HG02759 (cell line): ENCODE data around the gene BEAN1.

ENCODE experiments used
- ATAC-seq: cut with Tn5 transposase; IDR thresholded peaks from one replicate; pipeline ENCODE4 v1.9.1; 2021; ENCODE audit warnings: mild to moderate bottlenecking, moderate library complexity; ENCODE audit not compliant: unreplicated experiment

The BEAN1 gene

DNA sequence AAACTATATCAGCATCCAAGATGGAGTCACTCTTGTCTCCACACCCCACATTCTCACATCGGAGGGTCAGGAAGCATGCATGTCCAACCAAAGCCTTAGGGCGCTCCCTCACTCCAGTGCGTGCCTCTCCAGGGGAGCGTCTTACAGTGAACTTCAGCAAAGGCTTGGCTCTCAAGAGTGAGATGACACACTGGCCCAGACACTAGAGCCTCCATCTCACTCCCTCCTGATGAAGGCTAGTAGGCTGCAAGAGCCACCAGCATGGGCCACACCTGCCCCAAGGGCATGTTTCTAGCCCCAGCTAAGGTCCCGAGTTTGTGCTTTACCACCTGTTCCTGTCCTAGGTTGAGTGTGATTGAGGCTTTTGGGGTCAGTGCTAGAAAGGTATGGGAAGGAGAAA is 40.5 kb downstream of the BEAN1 start:
- no peak for ATAC-seq

DNA sequence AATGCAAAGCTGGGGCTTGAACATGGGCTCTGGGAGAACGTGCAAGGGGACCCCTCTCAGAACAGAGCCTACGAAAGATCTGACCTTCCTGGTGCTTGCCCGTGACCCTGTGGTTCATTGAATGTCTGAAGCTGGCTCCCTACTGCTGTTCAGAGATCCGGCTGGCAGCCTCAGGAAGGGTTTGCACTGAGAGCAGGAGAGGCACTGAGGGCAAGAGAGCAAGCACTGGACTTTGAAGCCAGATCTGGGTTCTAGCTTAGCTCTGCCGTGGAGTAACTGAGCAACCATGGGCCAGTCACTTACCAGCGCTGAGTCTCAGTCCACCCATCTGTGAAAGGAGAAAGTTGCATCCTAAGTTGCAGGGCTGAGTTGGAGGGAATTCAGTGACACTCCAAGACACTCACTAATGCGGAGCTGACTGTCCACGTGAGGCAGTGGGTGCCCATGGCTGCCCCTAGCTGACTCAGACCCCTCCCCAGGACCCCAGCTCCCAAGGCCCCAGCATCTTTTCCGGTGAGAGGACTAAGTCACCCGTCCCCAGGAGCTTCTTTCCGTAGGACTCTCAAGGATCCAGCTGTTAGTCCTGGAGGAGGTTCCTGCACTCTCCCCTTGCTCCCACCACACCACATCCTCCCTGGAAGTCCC is 41.3 kb downstream of the BEAN1 start:
- no peak for ATAC-seq

DNA sequence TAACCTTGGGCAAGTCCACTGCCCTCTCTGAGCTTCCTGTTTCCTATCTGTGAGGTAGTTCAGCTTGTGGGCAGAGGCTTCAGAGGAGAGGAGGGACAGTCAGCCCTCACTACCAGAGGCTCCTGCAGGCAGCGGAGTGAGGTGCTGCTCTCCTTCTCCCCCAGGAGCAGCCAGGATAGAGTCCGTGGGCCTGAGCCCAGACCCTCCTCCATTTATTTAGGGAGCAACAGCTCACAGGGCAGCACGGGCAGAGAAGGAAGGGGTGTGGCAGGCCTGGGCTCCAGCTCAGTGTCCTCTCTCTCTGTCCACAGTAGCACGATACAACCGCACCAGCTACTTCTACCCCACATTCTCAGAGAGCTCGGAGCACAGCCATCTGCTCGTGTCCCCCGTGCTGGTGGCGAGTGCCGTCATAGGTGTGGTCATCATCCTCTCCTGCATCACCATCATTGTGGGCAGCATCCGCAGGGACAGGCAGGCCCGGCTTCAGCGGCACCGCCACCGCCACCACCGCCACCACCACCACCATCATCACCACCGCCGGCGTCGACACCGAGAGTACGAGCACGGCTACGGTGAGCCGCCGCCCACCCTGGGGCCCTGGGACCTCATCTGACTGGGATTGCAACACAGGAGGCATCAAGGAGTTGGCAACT is 42.3 kb downstream of the BEAN1 start:
- ATAC-seq: no peak

DNA sequence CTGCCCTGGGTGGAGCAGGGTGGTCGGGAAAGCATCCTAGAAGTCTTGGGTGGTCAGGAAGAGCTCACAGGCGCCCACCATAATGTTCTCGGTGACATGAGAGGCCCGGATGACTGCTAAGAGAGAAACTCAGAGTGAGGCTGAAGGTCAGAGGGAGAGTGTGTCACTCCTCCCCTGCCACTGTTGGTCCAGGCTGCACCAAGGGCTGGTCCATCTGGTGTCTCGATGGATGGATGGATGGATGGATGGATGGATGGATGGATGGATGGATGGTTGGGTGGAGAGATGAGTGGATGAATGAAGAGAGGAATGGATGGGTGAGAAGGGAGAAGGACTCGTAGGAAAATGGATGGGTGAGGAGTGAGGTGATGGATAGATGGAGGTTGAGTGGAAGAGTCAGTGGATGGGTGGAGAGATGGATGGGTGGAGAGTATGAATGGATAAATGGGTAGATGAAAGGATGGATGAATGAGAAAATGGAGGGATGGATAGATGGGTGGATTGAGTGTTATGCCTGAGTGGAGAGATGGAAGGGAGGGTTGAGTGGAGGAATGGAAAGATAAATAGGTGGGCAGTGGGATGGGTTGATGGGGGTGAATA is 43.0 kb downstream of the BEAN1 start:
- no peak for ATAC-seq

DNA sequence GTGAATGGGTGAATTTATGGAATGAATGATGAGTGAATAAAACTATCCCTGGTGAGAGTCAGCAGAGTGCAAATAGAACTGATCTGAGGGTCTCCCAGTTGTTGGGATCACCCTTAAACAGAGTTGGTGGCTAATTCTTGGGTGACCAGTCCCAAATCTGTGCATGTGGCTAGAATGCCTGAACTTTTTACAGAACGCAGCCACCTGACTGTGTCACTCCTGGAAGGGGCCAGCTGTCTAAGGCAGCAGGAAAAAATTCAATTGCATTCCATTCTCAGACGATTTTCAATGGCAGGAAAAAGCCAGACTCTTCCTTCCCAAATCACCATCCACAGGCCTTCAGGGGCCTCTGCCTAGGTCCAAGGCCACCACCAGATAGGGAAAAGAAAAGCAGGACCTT is 43.5 kb downstream of the BEAN1 start:
- ATAC-seq: no peak

DNA sequence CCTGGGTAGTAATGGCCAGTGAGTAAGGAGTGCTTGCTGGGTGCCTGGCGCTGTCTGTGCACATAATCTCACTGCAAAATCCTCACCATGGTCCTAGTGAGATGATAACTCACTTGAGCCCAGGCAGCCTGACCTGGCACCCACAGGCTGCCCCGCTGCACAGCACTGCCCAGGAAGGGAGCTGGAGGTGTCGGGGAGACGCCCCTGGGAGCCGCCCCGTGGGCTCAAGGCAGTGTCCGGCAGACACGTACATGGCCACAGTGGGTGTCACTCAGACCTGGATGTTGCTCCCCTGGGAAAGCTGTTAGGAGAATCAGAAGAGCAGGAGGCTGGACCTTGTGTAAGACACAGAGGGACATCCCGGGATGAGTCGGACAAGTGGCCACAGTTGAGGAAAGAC is 44.2 kb downstream of the BEAN1 start:
- ATAC-seq: no peak

DNA sequence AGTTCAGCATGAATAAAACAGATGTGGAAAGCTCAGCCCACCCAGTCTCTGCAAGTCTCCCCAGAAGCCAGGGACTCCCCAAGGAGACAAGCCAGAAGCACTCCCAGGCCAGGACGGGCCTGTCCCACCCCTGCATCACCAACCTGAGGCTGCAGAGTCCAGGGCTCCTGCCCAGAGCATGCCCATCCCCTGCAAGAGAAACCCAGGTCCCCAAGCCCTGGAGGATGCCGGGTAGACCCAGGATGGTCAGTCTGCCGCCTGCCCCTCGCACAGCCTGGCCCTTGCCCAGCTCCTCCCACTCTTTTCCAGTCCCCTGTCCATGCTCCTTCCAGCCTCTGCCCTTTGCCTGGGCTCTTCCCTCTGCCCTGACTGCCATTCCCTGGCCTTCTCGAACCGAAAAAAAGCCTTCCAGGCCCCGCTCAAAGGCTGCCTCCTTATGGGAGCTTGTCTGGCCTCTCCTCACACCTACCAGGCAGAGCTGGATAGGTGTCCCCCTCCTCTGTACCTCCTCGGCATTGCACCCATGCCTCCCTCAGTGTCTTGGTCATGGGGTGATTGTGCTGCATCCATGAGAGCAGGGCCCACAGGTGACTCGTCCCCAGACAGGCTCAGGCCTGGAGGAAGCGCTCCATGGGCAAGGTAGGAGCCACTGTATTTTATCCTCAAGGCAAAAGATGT is 44.8 kb downstream of the BEAN1 start:
- no peak for ATAC-seq

DNA sequence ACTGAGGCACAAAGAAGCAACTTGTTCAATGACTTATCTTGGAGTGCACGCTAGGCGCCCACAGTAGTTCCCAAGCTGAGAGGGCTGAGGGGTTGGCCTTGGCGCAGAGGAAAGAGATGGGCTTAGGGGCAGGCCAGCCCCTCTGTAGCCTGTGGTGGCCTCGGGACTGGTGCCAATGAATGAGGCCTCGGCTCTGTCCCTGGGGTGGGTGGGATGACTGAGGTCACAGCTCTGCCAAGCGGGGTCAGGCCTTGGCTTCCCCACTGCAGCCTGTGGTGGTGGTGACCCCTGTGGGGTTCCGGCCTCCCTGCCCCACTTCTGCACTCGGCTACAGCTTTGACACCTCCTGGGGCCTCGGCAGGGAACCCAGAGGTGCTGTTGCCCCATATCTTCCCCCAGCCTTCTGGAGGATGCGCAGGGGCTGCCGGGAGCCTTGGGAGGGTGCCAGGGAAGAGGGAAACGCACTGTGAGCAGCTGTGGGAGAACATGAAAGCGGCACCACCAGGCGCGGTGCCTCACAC is 46.0 kb downstream of the BEAN1 start:
- ATAC-seq: no peak

DNA sequence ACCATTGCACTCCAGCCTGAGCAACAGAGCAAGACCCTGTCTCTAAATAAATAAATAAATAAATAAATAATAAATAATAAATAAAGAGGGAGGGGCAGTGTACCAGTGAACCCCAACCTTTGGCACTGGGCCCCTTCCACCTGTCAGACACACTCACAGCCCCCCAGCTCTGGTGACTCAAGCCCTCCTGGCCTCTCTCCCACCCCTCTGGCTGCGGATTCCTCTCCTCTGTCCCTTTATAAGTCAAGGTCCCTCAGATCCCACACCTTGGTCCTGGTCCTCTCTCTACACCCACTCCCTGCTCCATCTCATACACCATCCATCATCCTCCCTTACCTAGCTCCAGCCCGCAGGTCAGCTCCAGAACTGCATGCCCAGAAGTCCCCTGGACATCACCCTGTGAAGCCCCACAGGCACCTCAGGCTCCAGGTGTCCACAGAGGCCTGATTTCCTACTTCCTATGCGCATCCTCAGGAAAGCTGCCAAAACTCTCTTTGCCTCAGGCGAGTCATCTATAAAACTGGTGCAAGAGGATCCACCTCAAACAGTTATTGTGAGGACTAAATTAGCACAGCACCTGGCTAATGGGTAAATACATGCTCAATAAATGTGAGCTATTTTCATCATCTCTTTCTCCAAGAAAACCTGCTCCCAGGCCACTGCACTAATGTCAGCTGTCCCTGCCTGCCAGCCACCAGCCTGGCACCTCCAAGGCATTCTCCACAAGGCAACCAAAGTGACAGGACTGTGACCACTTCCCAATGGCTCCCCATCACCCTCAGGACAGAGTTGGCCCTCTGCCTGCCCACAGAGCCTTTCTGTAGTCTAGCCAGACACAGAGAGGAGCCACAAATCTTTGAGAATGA is 46.8 kb downstream of the BEAN1 start:
- ATAC-seq: no peak

DNA sequence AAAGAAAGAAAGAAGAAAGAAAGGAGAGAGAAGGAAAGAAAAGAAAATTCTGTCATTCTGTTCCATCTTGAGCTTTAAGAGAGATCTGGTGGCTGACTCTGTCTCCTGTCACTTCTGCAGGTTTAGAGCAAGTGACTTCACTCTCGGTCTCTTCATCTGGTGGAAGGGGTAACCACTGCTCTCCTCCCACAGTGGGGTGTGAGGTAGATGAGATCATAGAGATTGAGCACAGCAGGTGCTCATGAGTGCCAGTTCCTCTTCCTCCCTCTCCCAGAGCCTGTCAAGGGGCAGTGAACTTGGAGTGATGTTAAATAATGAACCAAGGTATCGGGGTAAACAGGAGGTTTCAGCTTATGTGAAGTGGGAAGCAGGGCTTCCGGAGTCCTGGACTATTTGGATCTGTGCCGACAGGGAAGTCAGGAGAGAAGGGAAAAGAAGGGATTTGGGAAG is 47.7 kb downstream of the BEAN1 start:
- peak; percentile 77 for ATAC-seq

DNA sequence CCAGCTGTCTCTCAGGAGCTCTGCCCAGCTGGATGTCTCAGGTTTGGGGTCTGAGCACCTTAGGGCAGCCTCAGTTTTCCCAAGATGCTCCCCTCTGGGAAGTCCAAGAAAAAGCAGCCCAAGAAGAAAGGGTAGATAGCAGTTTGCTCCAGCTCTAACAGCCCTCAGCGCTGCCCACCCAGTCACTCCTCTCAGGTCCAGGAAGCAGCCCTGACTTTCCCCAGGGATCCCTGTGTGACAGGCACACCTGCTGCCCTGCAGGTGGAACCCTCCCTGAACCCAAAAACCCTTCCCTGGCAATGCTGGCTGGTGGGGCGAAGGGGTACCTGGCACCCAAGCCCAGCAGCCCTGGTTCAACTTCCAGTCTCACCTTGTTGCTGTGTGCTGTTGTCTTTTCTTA is 48.1 kb downstream of the BEAN1 start:
- no peak for ATAC-seq

DNA sequence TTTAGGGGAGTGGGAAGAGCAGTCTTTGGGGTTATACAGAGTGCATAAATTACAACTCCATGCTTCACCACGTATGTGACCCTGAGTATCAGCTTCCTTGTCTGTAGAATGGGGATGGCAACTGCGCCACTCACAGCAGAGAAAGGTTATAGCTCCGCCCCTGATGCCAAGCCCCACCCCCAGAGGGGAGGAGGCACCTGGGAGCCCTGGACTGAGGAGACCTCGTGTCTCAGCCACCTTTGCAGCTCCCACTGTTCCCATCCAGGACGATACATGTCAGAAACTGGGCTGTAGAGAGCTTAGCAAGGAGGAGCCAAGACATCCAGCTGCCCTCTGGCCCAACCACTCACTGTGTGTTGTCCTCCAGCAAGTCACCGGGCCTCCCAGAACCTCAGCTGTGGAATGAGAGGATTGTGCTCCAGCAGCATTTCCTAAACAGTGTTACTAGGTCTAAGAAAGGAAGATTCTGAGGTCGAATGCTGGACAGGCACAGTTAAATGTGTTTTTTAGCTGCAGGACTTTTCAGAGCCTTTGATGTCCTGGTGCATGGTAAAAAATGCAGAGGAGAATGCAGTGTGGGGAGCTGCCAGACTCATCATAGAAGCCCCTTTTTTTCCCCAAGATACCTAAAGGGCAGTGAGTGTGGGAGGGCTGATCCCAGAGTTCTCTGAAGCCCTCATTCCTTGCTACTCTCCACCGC is 49.4 kb downstream of the BEAN1 start:
- ATAC-seq: no peak

DNA sequence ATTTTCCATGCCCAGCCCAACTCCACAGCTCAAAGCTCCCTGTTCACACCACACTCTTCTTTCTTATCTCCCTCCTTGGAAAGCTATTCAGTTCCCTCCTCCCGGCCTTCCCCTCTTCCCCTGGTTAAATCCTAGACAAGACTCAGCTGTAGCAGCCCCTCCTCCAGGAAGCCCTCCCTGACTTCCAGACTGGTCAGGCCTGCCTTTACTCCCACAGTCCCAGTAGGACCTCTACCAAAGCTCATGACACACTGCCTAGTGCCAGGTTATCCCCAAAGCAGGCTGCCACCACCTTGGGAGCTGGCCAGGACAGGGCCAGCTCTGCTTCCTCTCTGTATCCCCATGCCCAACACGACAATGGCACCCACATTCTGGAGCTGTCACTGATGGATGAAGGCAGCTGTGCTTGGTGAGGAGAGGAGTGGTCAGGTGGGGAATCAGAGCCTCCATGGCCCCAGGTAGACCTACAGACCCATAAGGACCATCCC is 50.0 kb downstream of the BEAN1 start:
- ATAC-seq: no peak

DNA sequence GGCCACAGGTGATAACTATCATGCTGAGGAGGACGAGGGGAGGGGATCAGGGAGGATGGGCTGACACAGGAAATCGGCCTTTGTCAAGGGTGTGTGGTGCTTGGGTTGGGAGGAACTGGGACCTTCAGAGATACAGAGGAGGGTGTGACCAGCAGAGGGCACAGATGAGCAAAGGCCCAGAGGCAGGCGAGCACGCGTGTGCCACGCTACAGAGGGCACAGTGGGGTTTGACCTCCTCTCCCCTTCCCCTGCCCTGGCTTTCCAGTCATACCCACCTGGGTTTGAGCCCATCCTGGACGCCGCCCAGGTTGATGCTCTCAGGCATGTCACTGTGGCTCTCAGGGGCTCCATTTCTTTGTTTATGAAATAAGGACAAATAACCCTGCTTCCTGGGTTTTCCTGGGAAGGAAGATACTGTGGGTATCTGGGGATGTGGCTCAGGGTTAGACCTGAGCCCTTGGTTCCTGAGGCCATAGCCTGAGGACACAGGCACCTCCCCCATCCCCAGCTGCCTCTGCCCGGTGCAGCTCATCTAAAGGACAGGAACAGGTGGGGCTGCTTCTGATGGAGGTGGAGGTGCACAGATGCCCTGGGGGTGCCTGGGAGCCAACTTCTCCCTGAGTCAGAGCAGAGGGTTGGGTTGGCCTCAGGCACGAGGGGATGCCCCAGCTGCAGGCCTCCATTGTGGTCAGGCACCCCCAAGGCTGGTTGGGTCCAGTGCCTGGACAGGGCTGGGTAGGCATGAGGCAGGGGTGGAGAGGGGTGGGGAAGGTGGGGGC is 51.8 kb downstream of the BEAN1 start:
- peak; percentile 79 for ATAC-seq

DNA sequence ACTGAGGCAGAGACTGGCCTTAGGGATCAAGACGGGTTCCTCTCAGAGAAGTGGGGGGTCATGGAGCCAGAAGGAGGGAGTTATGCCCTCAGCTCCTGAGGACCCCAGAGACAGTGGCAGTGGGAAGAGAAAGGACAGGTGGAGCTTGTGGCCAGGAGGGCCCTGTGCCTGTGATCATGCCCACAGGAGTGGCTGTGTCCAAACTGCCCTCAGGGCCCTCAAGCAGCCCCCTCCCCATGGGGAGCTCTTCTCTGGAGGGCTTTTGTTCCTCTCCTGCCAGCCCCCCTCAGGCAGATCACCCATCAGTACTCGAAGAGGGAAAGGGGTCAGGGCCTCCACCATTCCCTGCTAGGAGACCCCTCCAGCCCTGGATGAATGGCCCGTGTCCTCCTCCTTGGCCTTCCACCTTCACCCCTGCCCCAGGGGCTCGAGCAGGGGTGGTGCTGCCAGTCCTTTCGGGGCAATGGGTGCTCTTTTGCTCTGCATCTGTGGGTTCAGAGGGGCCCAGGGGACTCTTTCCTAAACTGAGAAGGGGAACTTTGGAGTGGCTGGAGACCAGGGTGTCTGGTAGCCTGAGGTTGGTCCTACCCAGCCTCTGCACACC is 52.7 kb downstream of the BEAN1 start:
- ATAC-seq: no peak

DNA sequence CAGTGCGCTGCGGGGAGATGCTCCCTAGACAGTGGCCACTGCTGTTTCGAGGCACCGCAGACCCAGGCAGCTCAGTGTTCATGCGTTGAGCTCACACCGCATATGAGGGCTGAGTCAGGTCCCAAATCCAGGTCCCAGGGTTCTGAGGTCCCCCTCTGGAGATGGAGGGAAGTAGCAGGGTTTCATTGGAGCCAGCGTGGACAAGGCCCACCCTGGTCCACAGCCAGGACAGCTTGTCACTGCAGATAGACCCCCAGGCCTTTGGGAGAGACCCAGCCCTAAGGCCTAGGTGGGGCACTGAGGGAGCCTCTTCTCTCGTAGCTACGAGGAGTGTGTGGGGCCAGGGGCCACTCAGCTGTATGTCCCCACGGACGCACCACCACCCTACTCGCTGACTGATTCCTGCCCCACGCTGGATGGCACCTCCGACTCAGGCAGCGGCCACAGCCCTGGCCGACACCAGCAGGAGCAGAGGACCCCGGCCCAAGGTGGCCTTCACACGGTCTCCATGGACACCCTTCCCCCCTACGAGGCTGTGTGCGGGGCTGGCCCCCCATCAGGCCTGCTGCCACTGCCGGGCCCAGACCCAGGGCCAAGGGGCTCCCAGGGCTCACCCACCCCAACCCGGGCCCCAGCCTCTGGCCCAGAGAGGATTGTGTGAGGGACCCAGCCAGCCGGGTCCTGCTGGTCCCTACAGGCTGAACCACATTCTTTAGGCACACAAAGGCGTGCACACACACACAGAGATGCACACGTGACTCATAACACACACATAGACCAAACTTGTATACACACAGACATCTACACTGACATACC is 53.4 kb downstream of the BEAN1 start:
- no peak for ATAC-seq

DNA sequence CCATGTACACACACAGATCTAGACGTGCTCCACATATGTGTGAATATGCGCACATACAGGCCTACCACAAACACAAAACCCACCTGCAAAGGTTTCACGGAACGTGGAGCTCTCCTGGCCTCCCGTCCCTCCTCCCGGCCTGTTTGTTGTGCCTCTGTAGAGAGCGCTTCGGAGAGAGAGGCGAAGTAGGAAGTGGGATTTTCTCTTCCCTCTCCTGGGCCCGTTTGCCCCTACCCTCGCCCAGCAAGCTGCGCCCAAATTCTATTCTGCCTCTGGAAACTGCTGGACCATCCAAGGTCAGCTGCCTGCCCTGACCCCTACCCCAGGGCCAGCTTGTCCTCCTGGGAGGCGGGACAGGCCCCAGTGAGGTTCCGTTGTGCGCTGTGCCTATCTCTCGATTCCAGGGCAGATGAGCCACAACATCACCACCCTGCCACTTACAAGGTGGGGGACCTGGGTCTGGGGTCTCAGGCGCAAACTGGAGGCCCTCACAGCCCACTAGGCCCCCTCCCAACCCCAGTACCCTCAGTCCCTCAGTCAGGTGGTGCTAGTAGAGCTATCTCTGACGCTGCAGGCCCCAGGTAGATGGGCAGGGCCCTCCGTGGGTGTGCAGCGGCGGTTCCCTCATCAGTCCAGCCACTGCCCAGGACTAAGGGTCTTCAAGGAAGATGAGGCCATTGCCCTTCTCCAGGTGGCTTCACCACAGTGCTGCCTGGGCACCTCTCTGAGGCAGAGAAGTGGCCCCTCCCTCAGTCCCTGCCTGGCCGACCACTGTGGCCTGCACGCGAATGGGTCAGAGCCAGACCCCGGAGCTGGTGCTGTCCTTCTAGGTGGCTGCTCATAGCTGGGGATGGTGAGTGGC is 54.2 kb downstream of the BEAN1 start:
- no peak for ATAC-seq
